Stimulated activated naive CD8-positive, alpha-beta T cell treated with anti-CD3 and anti-CD28 coated beads, Interleukin-15, amount 100 ng/mL, for 72 hours (primary cell): ENCODE results near the gene HLA-B.

ENCODE experiments used
- ATAC-seq: fragments of 150-1000 bp; cut with Tn5 transposase; 2 replicates; pipeline ENCODE4 v1.10.0; 2021; ENCODE audit warnings: mild to moderate bottlenecking, moderate library complexity
- DNase-seq, 2 donors: peaks; one replicate each; pipeline ENCODE4 v3.0.0; 2021 to 2022
- H3K27ac Mint-ChIP-seq, 2 donors: one replicate each; pipeline ENCODE4 v1.8.0; 2022; ENCODE audit warnings: mild to moderate bottlenecking in 2 of 2, mixed read lengths in 2 of 2, moderate library complexity in 2 of 2
- H3K27me3 Mint-ChIP-seq: one replicate; pipeline ENCODE4 v1.8.0; 2022; ENCODE audit warnings: mixed read lengths
- H3K4me1 Mint-ChIP-seq: one replicate; pipeline ENCODE4 v1.8.0; 2022; ENCODE audit warnings: mild to moderate bottlenecking, mixed read lengths
- H3K4me3 Mint-ChIP-seq, 2 donors: one replicate each; pipeline ENCODE4 v1.8.0; 2022; ENCODE audit warnings: mild to moderate bottlenecking in 2 of 2, mixed read lengths in 2 of 2, moderate library complexity in 1 of 2
- H3K9me3 Mint-ChIP-seq, 2 donors: one replicate each; pipeline ENCODE4 v1.8.0; 2022; ENCODE audit warnings: mixed read lengths in 2 of 2

Gene HLA-B

GRCh38 chr6:31365864-31366263 is 8.9 kb upstream of the HLA-B start:
- peaks cover 42% of the 10 kb centered on the region for H3K27me3 Mint-ChIP-seq
- ATAC-seq, result no peak
- peaks cover 4 to 9% of the 10 kb centered on the region in 2 donors for H3K9me3 Mint-ChIP-seq

GRCh38 chr6:31363811-31364210 is 6.8 kb upstream of the HLA-B start:
- DNase-seq (no peak), ATAC-seq (no peak)
- peaks cover 12 to 16% of the 10 kb centered on the region in 2 donors for H3K9me3 Mint-ChIP-seq
- H3K4me1 Mint-ChIP-seq, result peaks cover 47% of the 10 kb centered on the region
- H3K27ac Mint-ChIP-seq, result no peak overlapping the region
- no peak overlapping the region for H3K4me3 Mint-ChIP-seq
- H3K27me3 Mint-ChIP-seq, result peaks cover 26% of the 10 kb centered on the region

More at GRCh38 chr6:31365864-31366263, 8.9 kb upstream of the HLA-B start:
- H3K4me1 Mint-ChIP-seq, result peaks cover 27% of the 10 kb centered on the region
- H3K27ac Mint-ChIP-seq, result no peak overlapping the region
- peak overlapping the region in 1 of 2 donors; percentile 27 for H3K4me3 Mint-ChIP-seq
- no peak for DNase-seq

DNA sequence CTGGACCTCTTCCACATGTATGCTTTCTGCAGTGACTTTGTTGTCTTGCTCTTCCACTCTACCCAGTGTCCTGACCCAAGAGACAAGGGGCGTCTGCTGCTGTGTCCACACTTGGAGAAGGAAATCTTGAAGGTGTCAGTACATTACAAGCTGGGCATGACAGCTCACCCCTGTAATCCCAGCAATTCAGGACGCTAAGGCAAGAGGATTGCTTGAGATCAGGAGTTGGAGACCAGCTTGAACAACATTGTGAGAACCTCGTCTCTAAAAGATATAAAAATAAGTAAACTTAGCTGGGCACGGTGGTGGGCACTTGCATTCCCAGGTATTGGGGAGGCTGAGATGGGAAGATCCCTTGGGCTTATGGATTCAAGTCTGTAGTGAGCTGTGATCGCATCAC is 5.8 kb upstream of the HLA-B start:
- no peak overlapping the region for H3K4me3 Mint-ChIP-seq
- H3K9me3 Mint-ChIP-seq, result peaks cover 12 to 16% of the 10 kb centered on the region in 2 donors
- DNase-seq (no peak), ATAC-seq (no peak)
- H3K4me1 Mint-ChIP-seq, result peaks cover 57% of the 10 kb centered on the region
- peaks cover 23% of the 10 kb centered on the region for H3K27me3 Mint-ChIP-seq
- H3K27ac Mint-ChIP-seq, result no peak overlapping the region

GRCh38 chr6:31359581-31359980 is 2.6 kb upstream of the HLA-B start:
- no peak for ATAC-seq
- peak overlapping the region in 1 of 2 donors; percentile 19 for H3K27ac Mint-ChIP-seq
- H3K4me1 Mint-ChIP-seq, result peaks cover 58% of the 10 kb centered on the region

GRCh38 chr6:31358302-31358701 is 1.3 kb upstream of the HLA-B start:
- H3K27ac Mint-ChIP-seq, result peak overlapping the region; percentile 100
- H3K4me3 Mint-ChIP-seq, result peak overlapping the region; percentile 97 to 99
- no peaks in the 10 kb centered on the region for H3K27me3 Mint-ChIP-seq
- DNase-seq, result peak in 1 of 2 donors; percentile 32
- H3K9me3 Mint-ChIP-seq, result peaks cover 12 to 16% of the 10 kb centered on the region in 2 donors
- peak; percentile 42 for ATAC-seq
- peaks cover 59% of the 10 kb centered on the region for H3K4me1 Mint-ChIP-seq

More at GRCh38 chr6:31359581-31359980, 2.6 kb upstream of the HLA-B start:
- peaks cover 3% of the 10 kb centered on the region for H3K27me3 Mint-ChIP-seq
- H3K4me3 Mint-ChIP-seq, result peak overlapping the region; percentile 44 to 99
- peaks cover 12 to 16% of the 10 kb centered on the region in 2 donors for H3K9me3 Mint-ChIP-seq
- no peak for DNase-seq

DNA sequence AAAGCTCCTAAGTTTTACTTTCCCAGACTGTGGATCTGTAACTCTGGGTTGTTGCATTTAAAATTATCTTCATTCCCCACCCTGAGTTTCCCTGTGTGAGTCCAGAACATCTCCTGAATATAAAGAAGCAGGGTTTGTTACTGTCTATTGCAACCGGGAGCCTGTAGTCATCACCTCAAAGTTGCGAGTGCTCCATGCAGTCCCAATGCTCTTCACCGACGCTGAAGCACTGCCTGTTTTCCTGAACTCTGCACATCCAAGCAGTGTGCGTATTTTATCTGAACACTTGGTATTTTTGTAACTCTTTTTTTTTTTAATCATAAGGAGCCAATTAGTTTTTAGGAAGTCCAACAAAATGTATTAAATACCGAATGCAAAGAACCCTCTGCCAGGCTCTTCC is 907 bp upstream of the HLA-B start:
- peak overlapping the region; percentile 97 to 99 for H3K4me3 Mint-ChIP-seq
- H3K4me1 Mint-ChIP-seq, result peaks cover 63% of the 10 kb centered on the region
- DNase-seq (no peak), ATAC-seq (no peak)
- H3K27ac Mint-ChIP-seq, result peak overlapping the region; percentile 100
- H3K9me3 Mint-ChIP-seq, result peaks cover 12 to 16% of the 10 kb centered on the region in 2 donors
- H3K27me3 Mint-ChIP-seq, result no peaks in the 10 kb centered on the region

- DNase-seq, result peak; percentile 45 to 74
- H3K27me3 Mint-ChIP-seq, result no peaks in the 10 kb centered on the region
- H3K9me3 Mint-ChIP-seq, result peaks cover 12% of the 10 kb centered on the region in 2 donors
- ATAC-seq, result peak; percentile 38
- H3K4me1 Mint-ChIP-seq, result peaks cover 77% of the 10 kb centered on the region
- H3K27ac Mint-ChIP-seq, result peak overlapping the region; percentile 100
- peak overlapping the region; percentile 97 to 99 for H3K4me3 Mint-ChIP-seq
Measured at GRCh38 chr6:31356216-31356945, 598 bp downstream of the HLA-B start.

GRCh38 chr6:31355583-31355948 is 1.4 kb downstream of the HLA-B start:
- H3K4me1 Mint-ChIP-seq, result peaks cover 84% of the 10 kb centered on the region
- ATAC-seq, result no peak
- peak in 1 of 2 donors; percentile 36 for DNase-seq
- peaks cover 4 to 5% of the 10 kb centered on the region in 2 donors for H3K9me3 Mint-ChIP-seq
- H3K27ac Mint-ChIP-seq, result peak overlapping the region; percentile 90 to 100
- H3K4me3 Mint-ChIP-seq, result peak overlapping the region; percentile 97 to 99
- H3K27me3 Mint-ChIP-seq, result no peaks in the 10 kb centered on the region

DNA sequence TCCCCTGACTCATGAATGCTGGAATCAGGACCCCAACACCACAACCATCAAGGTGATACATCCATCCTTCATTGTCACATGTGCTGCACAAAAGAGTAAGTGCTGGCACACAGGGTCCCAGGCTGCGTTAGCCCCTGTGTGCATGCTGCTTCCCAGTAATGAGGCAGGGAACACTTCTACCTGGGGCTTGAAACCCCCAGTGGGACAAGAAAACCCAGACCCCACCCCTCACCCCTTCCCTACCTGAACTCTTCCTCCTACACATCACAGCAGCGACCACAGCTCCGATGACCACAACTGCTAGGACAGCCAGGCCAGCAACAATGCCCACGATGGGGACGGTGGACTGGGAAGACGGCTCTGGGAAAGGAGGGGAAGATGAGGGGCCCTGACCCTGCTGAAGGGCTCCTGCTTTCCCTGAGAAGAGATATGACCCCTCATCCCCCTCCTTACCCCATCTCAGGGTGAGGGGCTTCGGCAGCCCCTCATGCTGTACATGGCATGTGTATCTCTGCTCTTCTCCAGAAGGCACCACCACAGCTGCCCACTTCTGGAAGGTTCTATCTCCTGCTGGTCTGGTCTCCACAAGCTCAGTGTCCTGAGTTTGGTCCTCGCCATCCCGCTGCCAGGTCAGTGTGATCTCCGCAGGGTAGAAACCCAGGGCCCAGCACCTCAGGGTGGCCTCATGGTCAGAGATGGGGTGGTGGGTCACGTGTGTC is 2.0 kb downstream of the HLA-B start:
- H3K9me3 Mint-ChIP-seq, result no peaks in the 10 kb centered on the region
- H3K4me3 Mint-ChIP-seq, result peak overlapping the region; percentile 97 to 99
- peaks cover 84% of the 10 kb centered on the region for H3K4me1 Mint-ChIP-seq
- ATAC-seq (no peak), DNase-seq (peak in 1 of 2 donors; percentile 30)
- H3K27ac Mint-ChIP-seq, result peak overlapping the region; percentile 90 to 100
- no peaks in the 10 kb centered on the region for H3K27me3 Mint-ChIP-seq

DNA sequence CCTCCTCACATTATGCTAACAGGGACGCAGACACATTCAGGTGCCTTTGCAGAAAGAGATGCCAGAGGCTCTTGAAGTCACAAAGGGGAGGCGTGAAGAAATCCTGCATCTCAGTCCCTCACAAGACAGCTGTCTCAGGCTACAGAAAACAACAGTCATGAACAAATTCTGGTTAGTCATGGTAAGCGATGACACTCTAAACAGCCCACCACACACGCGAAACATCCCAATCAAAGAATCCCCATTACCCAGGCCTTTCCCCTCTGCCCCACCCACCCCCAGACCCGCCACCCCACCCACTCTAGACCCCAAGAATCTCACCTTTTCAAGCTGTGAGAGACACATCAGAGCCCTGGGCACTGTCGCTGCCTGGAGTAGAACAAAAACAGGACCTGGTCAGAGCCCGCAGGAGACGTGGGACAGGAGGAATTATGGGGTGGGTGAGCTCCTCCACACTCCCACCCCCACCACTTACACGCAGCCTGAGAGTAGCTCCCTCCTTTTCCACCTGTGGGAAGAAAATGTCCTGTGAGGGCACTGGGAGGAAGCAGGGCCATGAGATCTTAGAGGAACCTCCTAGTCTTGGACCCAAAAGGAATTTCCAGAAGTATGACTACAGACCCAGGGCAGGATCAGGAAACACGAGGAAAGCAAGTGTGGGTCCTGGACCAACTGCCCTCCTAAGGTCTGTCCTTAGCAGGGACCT is 2.7 kb downstream of the HLA-B start:
- ATAC-seq, result no peak
- H3K27me3 Mint-ChIP-seq, result no peaks in the 10 kb centered on the region
- peak overlapping the region; percentile 85 to 100 for H3K27ac Mint-ChIP-seq
- DNase-seq, result peak; percentile 24 to 26
- H3K4me1 Mint-ChIP-seq, result peaks cover 78% of the 10 kb centered on the region
- H3K4me3 Mint-ChIP-seq, result peak overlapping the region; percentile 97 to 99
- no peaks in the 10 kb centered on the region for H3K9me3 Mint-ChIP-seq

- DNase-seq (peak in 1 of 2 donors; percentile 28), ATAC-seq (no peak)
- Mint-ChIP-seq H3K4me1 (peaks cover 70% of the 10 kb centered on the region), H3K9me3 (no peaks in the 10 kb centered on the region), H3K4me3 (peak overlapping the region; percentile 97 to 99), H3K27me3 (no peaks in the 10 kb centered on the region), H3K27ac (peak overlapping the region in 1 of 2 donors; percentile 100)
Measured at GRCh38 chr6:31353384-31353945, 3.5 kb downstream of the HLA-B start.

GRCh38 chr6:31352683-31353383 is 4.1 kb downstream of the HLA-B start:
- Mint-ChIP-seq H3K4me1 (peaks cover 64% of the 10 kb centered on the region), H3K4me3 (peak overlapping the region; percentile 60 to 99), H3K27me3 (no peaks in the 10 kb centered on the region), H3K27ac (peak overlapping the region; percentile 15 to 100), H3K9me3 (no peaks in the 10 kb centered on the region)
- DNase-seq (peak; percentile 21 to 57), ATAC-seq (no peak)

DNA sequence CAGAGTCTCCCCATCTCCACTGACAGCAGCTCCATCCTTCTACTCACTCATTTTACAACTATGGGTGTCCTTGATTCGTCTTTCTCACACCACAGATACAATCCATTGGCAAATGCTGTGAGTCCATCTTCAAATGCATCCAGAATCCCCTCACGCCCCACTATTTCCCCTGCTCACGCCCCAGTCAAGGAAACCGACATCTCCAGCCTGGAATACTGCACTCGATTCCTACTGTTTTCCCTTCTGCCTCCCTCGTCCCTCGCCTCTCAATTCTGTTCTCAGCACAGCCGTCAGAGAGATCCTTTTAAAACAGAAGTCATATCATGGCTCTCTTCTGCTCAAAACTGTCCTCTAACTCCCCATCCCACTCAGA is 4.7 kb downstream of the HLA-B start:
- H3K4me3 Mint-ChIP-seq, result peak overlapping the region; percentile 60 to 99
- H3K9me3 Mint-ChIP-seq, result no peaks in the 10 kb centered on the region
- H3K27ac Mint-ChIP-seq, result peak overlapping the region; percentile 78 to 100
- peak; percentile 16 to 39 for DNase-seq
- peaks cover 63% of the 10 kb centered on the region for H3K4me1 Mint-ChIP-seq
- ATAC-seq, result no peak
- H3K27me3 Mint-ChIP-seq, result no peaks in the 10 kb centered on the region

DNA sequence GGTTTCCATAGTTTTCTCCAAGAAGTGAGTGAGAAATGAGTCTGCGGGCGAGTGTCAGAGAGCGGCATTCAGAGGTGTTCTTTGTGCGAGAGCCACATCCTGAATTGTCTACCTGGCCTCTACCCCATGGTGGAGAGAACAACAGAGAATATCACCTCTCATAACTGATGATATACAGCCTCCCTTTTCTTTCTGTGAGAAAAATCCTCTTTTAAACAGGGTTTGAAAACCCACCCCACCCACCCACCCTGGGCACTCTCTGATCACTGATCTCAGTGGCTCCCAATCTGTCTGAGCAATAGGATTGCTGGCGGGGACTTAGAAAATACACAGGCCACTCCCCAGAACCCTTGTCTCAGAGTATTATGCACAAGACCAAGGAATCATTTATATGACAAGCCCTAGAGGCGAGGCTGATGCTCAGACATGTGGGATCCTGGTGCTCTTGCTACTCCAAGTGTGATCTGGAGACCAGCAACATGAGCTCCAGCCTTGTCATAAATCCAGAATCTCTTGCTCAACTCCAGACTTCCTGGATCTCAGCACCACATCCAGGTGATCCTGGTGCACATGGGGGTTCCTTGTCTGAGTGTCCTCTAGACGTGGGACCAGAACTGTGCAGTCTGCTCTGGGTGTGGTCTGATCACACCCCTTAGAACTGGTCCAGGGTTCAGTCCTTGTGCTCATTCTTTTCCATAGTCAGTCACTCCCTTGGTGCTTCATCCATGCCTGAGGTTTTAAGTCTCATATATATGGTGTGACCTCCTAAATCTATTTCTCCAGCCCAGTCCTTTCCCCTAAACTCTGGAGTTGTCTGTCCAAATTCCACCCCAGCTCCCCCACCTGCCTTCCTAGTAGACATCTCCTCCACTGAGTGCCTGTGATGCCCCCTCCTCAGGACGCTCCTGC is 5.3 kb downstream of the HLA-B start:
- no peaks in the 10 kb centered on the region for H3K27me3 Mint-ChIP-seq
- H3K4me3 Mint-ChIP-seq, result peak overlapping the region; percentile 60 to 99
- H3K4me1 Mint-ChIP-seq, result peaks cover 63% of the 10 kb centered on the region
- ATAC-seq (peak; percentile 68), DNase-seq (peak; percentile 34 to 52)
- H3K9me3 Mint-ChIP-seq, result no peaks in the 10 kb centered on the region
- H3K27ac Mint-ChIP-seq, result peak overlapping the region; percentile 78 to 100
